ENCODE results near the gene TATDN2.

The TATDN2 gene

GRCh38 chr3:10280571-10280970 lies 32.3 kb downstream of the TATDN2 start:
- no peak overlapping the region for H3K27ac ChIP-seq
- TF ChIP-seq ZFX (IDR thresholded peaks at IDR 0.05), result no peak
- no peak for TF ChIP-seq CTCF (conservative IDR thresholded peaks at IDR 0.05)

- H3K27ac ChIP-seq, result no peak overlapping the region
These were observed 33.7 kb downstream of the TATDN2 start for GRCh38 chr3:10281951-10282350.

GRCh38 chr3:10283638-10284037 lies 35.4 kb downstream of the TATDN2 start:
- no peak for TF ChIP-seq ZFX (IDR thresholded peaks at IDR 0.05)

More at GRCh38 chr3:10281951-10282350, 33.7 kb downstream of the TATDN2 start:
- TF ChIP-seq CTCF (conservative IDR thresholded peaks at IDR 0.05) (no peak), ZFX (IDR thresholded peaks at IDR 0.05) (no peak)

GRCh38 chr3:10284496-10284895 lies 36.2 kb downstream of the TATDN2 start:
- no peak overlapping the region; the same call in 1 of the 2 replicates for H3K27ac ChIP-seq
- no peak for TF ChIP-seq CTCF (conservative IDR thresholded peaks at IDR 0.05)
- TF ChIP-seq ZFX (IDR thresholded peaks at IDR 0.05), result no peak

More at GRCh38 chr3:10283638-10284037, 35.4 kb downstream of the TATDN2 start:
- H3K27ac ChIP-seq, result no peak overlapping the region

- peak overlapping the region; percentile 72 for H3K27ac ChIP-seq
- TF ChIP-seq ZFX (IDR thresholded peaks at IDR 0.05), result no peak
- no peak for TF ChIP-seq CTCF (conservative IDR thresholded peaks at IDR 0.05)
These were observed 37.2 kb downstream of the TATDN2 start for GRCh38 chr3:10285272-10286132.

- peak overlapping the region; percentile 72 for H3K27ac ChIP-seq
- TF ChIP-seq ZFX (IDR thresholded peaks at IDR 0.05), result no peak
- no peak for TF ChIP-seq CTCF (conservative IDR thresholded peaks at IDR 0.05)
These were observed 37.9 kb downstream of the TATDN2 start for GRCh38 chr3:10286133-10286524.

GRCh38 chr3:10286596-10287295 lies 38.5 kb downstream of the TATDN2 start:
- TF ChIP-seq CTCF (conservative IDR thresholded peaks at IDR 0.05), result no peak; the same call in 1 of the 2 replicates
- no peak for TF ChIP-seq ZFX (IDR thresholded peaks at IDR 0.05)
- H3K27ac ChIP-seq, result peak overlapping the region; percentile 72

All from C4-2B (cell line).